ENCODE measurements around the gene SNX30. TPM values are rescaled to one million over a fixed set of nuclear protein-coding genes. Genes with fewer than 3 reads are reported as not detected.

Gene SNX30
- total RNA-seq, 1 experiment from 2014 or later = 12.7 TPM

DNA sequence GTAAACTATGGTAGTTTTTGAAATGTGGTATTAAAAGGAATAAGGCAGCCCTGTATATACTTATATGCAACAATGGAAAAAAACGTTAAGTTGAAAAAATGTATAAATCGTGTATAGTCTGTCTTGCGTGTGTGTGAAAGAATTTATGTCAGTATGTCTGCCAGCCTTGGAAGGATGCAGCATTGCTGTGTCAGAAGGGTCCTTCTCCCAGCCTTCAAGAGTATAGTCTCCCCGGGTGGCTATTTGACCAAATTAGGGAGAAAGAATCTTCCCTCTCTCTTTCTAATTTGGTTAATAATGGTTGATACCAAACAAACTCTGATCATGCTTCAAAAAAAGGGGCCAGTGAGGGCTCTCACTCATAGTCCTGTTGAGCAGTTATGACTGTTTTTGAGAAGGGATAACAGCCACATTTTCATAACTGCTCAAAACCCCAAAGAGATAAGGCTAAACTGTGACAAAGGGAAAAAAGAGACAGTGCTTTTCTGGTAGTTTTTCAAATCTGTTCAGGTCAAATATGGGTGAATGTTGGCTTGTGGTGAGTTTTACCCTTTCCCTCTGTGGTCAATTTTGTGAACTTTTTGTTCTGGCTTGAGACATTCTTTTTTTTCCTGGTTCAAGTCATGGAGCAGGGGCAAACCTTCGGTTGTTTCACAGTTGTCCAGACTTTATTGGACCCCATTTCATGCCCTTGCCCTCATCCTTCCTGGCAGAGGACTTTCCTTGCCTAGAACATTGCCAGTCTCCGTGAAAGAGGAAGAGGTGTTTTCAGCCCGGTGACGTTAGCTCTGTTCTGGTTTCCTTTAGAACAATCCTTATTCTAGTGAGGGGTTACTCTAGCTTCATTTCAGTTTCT, 21.0 kb downstream of the SNX30 start:
- Histone ChIP-seq H3K9me3 (ENCODE audit: control insufficient read depth in 1 of 2, insufficient read depth in 1 of 2, low read depth in 1 of 2, low read length in 2 of 2) (no peaks in the 10 kb centered on the region), H4K20me1 (ENCODE audit: insufficient read depth) (no peaks in the 10 kb centered on the region), H3K4me3 (replicated peaks in 1 of 2; ENCODE audit: low read depth in 1 of 2, low read length in 2 of 2) (no peak overlapping the region), H3K4me1 (ENCODE audit: control insufficient read depth in 1 of 2, insufficient read depth in 2 of 2, low read length in 2 of 2) (no peaks in the 10 kb centered on the region), H3K9ac (ENCODE audit: low read length) (no peak overlapping the region), H3K9me2 (ENCODE audit: insufficient read depth) (no peaks in the 10 kb centered on the region), H3K36me3 (ENCODE audit: control insufficient read depth in 1 of 2, insufficient read depth in 2 of 2, low read length in 2 of 2) (no peaks in the 10 kb centered on the region), H2AFZ (ENCODE audit: low read depth, low read length, poor library complexity, severe bottlenecking) (no peak overlapping the region), H3K4me2 (ENCODE audit: low read length) (no peak overlapping the region), H3K27me3 (ENCODE audit: insufficient read depth, low read length) (no peaks in the 10 kb centered on the region), H3K27ac (ENCODE audit: low read depth, low read length) (no peak overlapping the region), H3K79me2 (ENCODE audit: insufficient read depth, low read length) (no peaks in the 10 kb centered on the region)
- ChIA-PET CTCF (no interaction called here), POLR2A (no interaction called here), RAD21 (ENCODE audit: low non-redundant PET in 1 of 2, low total read pairs in 2 of 2, uncharacterized antibody in 2 of 2, unreplicated experiment in 2 of 2) (no interaction called here)
- ATAC-seq (no peak), DNase-seq (ENCODE audit: low read depth, low spot score) (no peak)
- TF ChIP-seq ELF1 (IDR thresholded peaks at IDR 0.05; ENCODE audit: borderline replicate concordance, low read depth) = no peak
- TF ChIP-seq EGR1 (IDR thresholded peaks at IDR 0.05; ENCODE audit: low read depth) = no peak
- TF ChIP-seq ATF3 (IDR thresholded peaks at IDR 0.05) = no peak
- TF ChIP-seq SP1 (IDR thresholded peaks at IDR 0.05; ENCODE audit: low read depth) = no peak
- no peak for TF ChIP-seq ZNF274 (IDR thresholded peaks at IDR 0.05; ENCODE audit: low read depth, low read length)
- TF ChIP-seq SRF (IDR thresholded peaks at IDR 0.05; ENCODE audit: low read depth) = no peak
- no peak for TF ChIP-seq ZBTB33 (IDR thresholded peaks at IDR 0.05; ENCODE audit: extremely low read depth, insufficient replicate concordance, low read length)
- no peak for TF ChIP-seq JUND (IDR thresholded peaks at IDR 0.05)
- TF ChIP-seq SIN3A (IDR thresholded peaks at IDR 0.05; ENCODE audit: low read depth) = no peak
- no peak for TF ChIP-seq YY1 (IDR thresholded peaks at IDR 0.05; ENCODE audit: extremely low read depth, insufficient replicate concordance, low read depth, low read length)
- no peak for TF ChIP-seq ZFX (IDR thresholded peaks at IDR 0.05)
- intact Hi-C loops (cut with micrococcal nuclease) = no loop called here
- BruUV-seq (replicated peaks) = no TSS peak
